Measurements from ENCODE around the gene L1CAM. TPM values are rescaled to one million over a fixed set of nuclear protein-coding genes. Genes with fewer than 3 reads are reported as not detected.

The L1CAM gene
- total RNA-seq, 1 donor from 2014 or later = 0.49 TPM

GRCh38 chrX:153922932-153923857 is 37.2 kb upstream of the L1CAM start:
- Histone ChIP-seq H3K4me1 (peaks cover 8% of the 10 kb centered on the region), H3F3A (ENCODE audit: low read depth) (peaks cover 17% of the 10 kb centered on the region), H3K4me3 (no peak overlapping the region), H3K9me3 (ENCODE audit: low read depth) (no peaks in the 10 kb centered on the region), H3K4me2 (no peak overlapping the region), H3K9ac (no peak overlapping the region), H2AFZ (replicated peaks) (no peak overlapping the region), H3K36me3 (no peaks in the 10 kb centered on the region), H3K27ac (no peak overlapping the region), H3K79me2 (ENCODE audit: low read depth) (no peaks in the 10 kb centered on the region), H3K27me3 (peaks cover 10% of the 10 kb centered on the region), H4K20me1 (ENCODE audit: low read depth) (no peaks in the 10 kb centered on the region)
- TF ChIP-seq CTCF (IDR thresholded peaks at IDR 0.05) = peak; percentile 38
- TF ChIP-seq EZH2phosphoT487 (IDR thresholded peaks at IDR 0.05) = no peak
- DNase-seq (ENCODE audit: low spot score) = peak; percentile 41
- Mint-ChIP-seq H3K27ac (no peak overlapping the region), H3K4me3 (peak overlapping the region; percentile 9), H3K9me3 (peaks cover 20% of the 10 kb centered on the region), H3K4me1 (peaks cover 20% of the 10 kb centered on the region), H3K36me3 (no peaks in the 10 kb centered on the region), H3K27me3 (ENCODE audit: insufficient read depth, low read depth) (peaks cover 6% of the 10 kb centered on the region)

- Mint-ChIP-seq H3K27ac (no peak overlapping the region), H3K27me3 (ENCODE audit: insufficient read depth, low read depth) (peaks cover 3% of the 10 kb centered on the region), H3K4me3 (no peak overlapping the region), H3K36me3 (no peaks in the 10 kb centered on the region), H3K9me3 (peaks cover 23% of the 10 kb centered on the region), H3K4me1 (peaks cover 17% of the 10 kb centered on the region)
- Histone ChIP-seq H2AFZ (replicated peaks) (no peak overlapping the region), H3K4me3 (no peak overlapping the region), H3K27ac (no peak overlapping the region), H3K9me3 (ENCODE audit: low read depth) (no peaks in the 10 kb centered on the region), H3F3A (ENCODE audit: low read depth) (peaks cover 5% of the 10 kb centered on the region), H3K9ac (no peak overlapping the region), H3K27me3 (peaks cover 10% of the 10 kb centered on the region), H3K4me2 (no peak overlapping the region), H3K79me2 (ENCODE audit: low read depth) (no peaks in the 10 kb centered on the region), H3K4me1 (peaks cover 6% of the 10 kb centered on the region), H4K20me1 (ENCODE audit: low read depth) (no peaks in the 10 kb centered on the region), H3K36me3 (no peaks in the 10 kb centered on the region)
- TF ChIP-seq EZH2 (IDR thresholded peaks at IDR 0.05) (no peak), CTCF (IDR thresholded peaks at IDR 0.05) (no peak)
- DNase-seq (ENCODE audit: low spot score) = no peak
Observed at GRCh38 chrX:153921511-153922446, 35.8 kb upstream of the L1CAM start.

GRCh38 chrX:153921070-153921469 is 35.1 kb upstream of the L1CAM start:
- peaks cover 3% of the 10 kb centered on the region for H3K27me3 Mint-ChIP-seq (ENCODE audit: insufficient read depth, low read depth)
- Histone ChIP-seq H4K20me1 (ENCODE audit: low read depth) (no peaks in the 10 kb centered on the region), H3F3A (ENCODE audit: low read depth) (no peaks in the 10 kb centered on the region), H3K4me1 (no peaks in the 10 kb centered on the region), H3K79me2 (ENCODE audit: low read depth) (no peaks in the 10 kb centered on the region), H3K4me3 (no peak overlapping the region), H3K4me2 (no peak overlapping the region), H3K9me3 (ENCODE audit: low read depth) (no peaks in the 10 kb centered on the region), H3K27me3 (peaks cover 10% of the 10 kb centered on the region), H3K9ac (no peak overlapping the region), H3K27ac (no peak overlapping the region), H2AFZ (replicated peaks) (no peak overlapping the region), H3K36me3 (no peaks in the 10 kb centered on the region)
- peaks cover 17% of the 10 kb centered on the region for H3K4me1 Mint-ChIP-seq
- no peak for TF ChIP-seq EZH2 (IDR thresholded peaks at IDR 0.05)
- no peak for TF ChIP-seq EZH2phosphoT487 (IDR thresholded peaks at IDR 0.05)
- TF ChIP-seq CTCF (IDR thresholded peaks at IDR 0.05) = no peak
- no peak overlapping the region for H3K27ac Mint-ChIP-seq
- H3K4me3 Mint-ChIP-seq = no peak overlapping the region
- peaks cover 26% of the 10 kb centered on the region for H3K9me3 Mint-ChIP-seq
- no peaks in the 10 kb centered on the region for H3K36me3 Mint-ChIP-seq
- no peak for DNase-seq (ENCODE audit: low spot score)

All from neural progenitor cell (in vitro differentiated cells).